HepG2 (cell line): Measurements from ENCODE around the gene SLCO2A1.

Experiments
- KLF9 ChIP-seq: IDR thresholded peaks from 2 replicates; pipeline ENCODE4 v1.6.1; 2016; ENCODE audit warnings: low read depth
- MAFK ChIP-seq, 2 experiments: IDR thresholded peaks in 1 of 2; conservative IDR thresholded peaks in 1 of 2; 2 replicates each; pipeline ENCODE4 v1.6.1; 2011; ENCODE audit warnings: improper control_type of control experiment in 2 of 2, low read length in 2 of 2
- TBP ChIP-seq: sonication (generic); formaldehyde crosslinking; IDR thresholded peaks from 2 replicates; pipeline ENCODE4 v1.5.0; 2020; ENCODE audit warnings: missing genetic modification reagents
- ZNF18 ChIP-seq: sonication (generic); formaldehyde crosslinking; IDR thresholded peaks from 2 replicates; pipeline ENCODE4 v1.8.0; 2022; ENCODE audit warnings: mild to moderate bottlenecking, missing genetic modification reagents; ENCODE audit not compliant: insufficient replicate concordance

GRCh38 chr3:133943031-133943535, 86.6 kb downstream of the SLCO2A1 start:
- TF ChIP-seq KLF9 (CRISPR knock-in tag) (no peak), MAFK (conservative IDR thresholded peaks at IDR 0.05 in 1 of 2, IDR thresholded peaks at IDR 0.05 in 1 of 2; ENCODE audit: low read length in 2 of 2) (no peak), ZNF18 (CRISPR knock-in tag) (no peak), TBP (CRISPR knock-in tag) (no peak)
